Right lobe of liver (tissue), 6 donors: ENCODE results near the gene ARF3. TPM values are rescaled to one million over a fixed set of nuclear protein-coding genes. Genes with fewer than 3 reads are reported as not detected.

ENCODE experiments used
- ATAC-seq, 4 donors: fragments of 200-7000 bp; cut with Tn5 transposase; one replicate each; pipeline ENCODE4 v1.9.1; 2020; ENCODE audit warnings: mild to moderate bottlenecking in 4 of 4, moderate library complexity in 4 of 4
- DNase-seq, 3 donors: peaks; one replicate each; pipeline ENCODE4 v3.0.0-alpha.2; 2020
- H3K27ac ChIP-seq, 3 donors: fragments of 200-600 bp; one replicate each; pipeline ENCODE4 v1.8.0; 2022
- H3K27me3 ChIP-seq, 2 donors: fragments of 200-600 bp; one replicate each; pipeline ENCODE4 v1.8.0; 2022
- H3K36me3 ChIP-seq, 4 donors: fragments of 200-600 bp; sonication (generic) in 1 of 4; one replicate each; pipeline versions ENCODE4 v1.5.1 to v1.8.0; 2017 to 2022; ENCODE audit warnings: control low read depth in 1 of 4
- H3K4me1 ChIP-seq, 4 donors: fragments of 200-600 bp; sonication (generic) in 1 of 4; one replicate each; pipeline versions ENCODE4 v1.5.1 to v1.8.0; 2017 to 2022; ENCODE audit warnings: control low read depth in 1 of 4
- H3K4me3 ChIP-seq, 3 donors: fragments of 200-600 bp; one replicate each; pipeline ENCODE4 v1.8.0; 2022
- H3K9me3 ChIP-seq, 4 donors: fragments of 200-600 bp; sonication (generic) in 1 of 4; one replicate each; pipeline versions ENCODE4 v1.5.1 to v1.8.0; 2017 to 2022; ENCODE audit warnings: control low read depth in 1 of 4
- POLR2A ChIP-seq: fragments of 450-650 bp; IDR thresholded peaks from one replicate; pipeline ENCODE4 v1.6.1; 2017; ENCODE audit warnings: antibody characterized with exemption, mild to moderate bottlenecking
- WGBS: methylation state at CpG from one replicate; pipeline ENCODE4 v1.1.6; 2018; ENCODE audit warnings: low coverage, low lambda C conversion rate; ENCODE audit not compliant: insufficient coverage; ENCODE audit errors: missing lambda C conversion rate; 5-methylcytosine and 5-hydroxymethylcytosine counted together
- intact Hi-C, 2 donors: fragments of 100-400 bp; cut with DNase I; formaldehyde crosslinking; loops; one replicate each; pipeline versions ENCODE4 v1.11.2 to v1.14.1; 2022
- total RNA-seq, 6 experiments: library from RNA; depleted of rRNA in 2 of 6; stranded (reverse); fragments of >200 nt in 2 of 6; fragmentation: NEBNext Ultra II Directional in 3 of 6; extraction: Animal tissue kit (Norgen Biotek cat#: 25700) in 3 of 6; gene quantifications; one replicate each; pipeline versions ENCODE4 v1.1.0 to v1.2.4, GENCODE V29; 2016 to 2023
- TF ChIP-seq, protein P1 (sequence below), 4 donors: fragments of 200-600 bp in 3 of 4; fragments of 450-650 bp in 1 of 4; IDR thresholded peaks; one replicate each; pipeline versions ENCODE4 v1.5.1 to v1.8.0; 2016 to 2022; ENCODE audit warnings: antibody characterized with exemption in 4 of 4, mild to moderate bottlenecking in 2 of 4
- donor health status: DM: no; HTN: yes; CAD: no.
- donor health status: DM: no; HTN: no; CAD: no.
- donor health status: DM: no; HTN: no; CAD: no.
- donor health status: DM: no; HTN: yes; CAD: no.
- donor health status: DM: no; HTN: yes; CAD: no.

Gene ARF3
- total RNA-seq, 6 experiments from 2014 or later = 30.9 to 50.7 (median 47.2) TPM

DNA sequence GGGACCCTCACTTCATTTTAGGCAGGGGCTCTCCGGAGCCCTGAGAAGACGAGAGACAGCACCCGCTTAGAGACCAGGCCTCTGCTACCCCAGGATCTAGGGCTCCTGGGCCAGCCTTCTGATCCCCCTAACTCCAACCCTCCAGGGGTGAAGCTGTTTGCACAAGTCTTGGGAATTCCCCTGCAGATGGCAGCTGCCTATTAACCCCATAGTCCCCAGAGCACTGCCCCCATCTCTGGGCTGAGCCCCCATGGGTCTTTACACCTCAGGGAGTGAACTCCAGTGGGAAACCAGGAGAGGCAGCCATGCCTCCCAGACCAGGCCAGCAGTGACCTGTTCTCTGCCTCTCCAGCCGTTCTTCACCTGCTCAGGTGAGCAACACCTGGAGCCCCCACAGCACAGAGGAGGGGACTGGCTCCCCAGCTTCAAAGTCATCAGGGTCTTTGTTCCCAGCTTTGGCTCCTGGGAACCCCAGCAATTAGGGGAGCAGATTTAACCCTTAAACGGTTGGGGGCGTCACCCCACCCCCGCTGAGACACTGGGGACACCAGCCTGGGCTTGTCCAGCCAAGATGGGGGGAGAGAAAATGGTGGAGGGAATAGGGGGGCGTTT is 12.0 kb upstream of the ARF3 start:
- intact Hi-C loops = no loop called here
- TF ChIP-seq POLR2A = no peak
- TF ChIP-seq, protein P1, sequence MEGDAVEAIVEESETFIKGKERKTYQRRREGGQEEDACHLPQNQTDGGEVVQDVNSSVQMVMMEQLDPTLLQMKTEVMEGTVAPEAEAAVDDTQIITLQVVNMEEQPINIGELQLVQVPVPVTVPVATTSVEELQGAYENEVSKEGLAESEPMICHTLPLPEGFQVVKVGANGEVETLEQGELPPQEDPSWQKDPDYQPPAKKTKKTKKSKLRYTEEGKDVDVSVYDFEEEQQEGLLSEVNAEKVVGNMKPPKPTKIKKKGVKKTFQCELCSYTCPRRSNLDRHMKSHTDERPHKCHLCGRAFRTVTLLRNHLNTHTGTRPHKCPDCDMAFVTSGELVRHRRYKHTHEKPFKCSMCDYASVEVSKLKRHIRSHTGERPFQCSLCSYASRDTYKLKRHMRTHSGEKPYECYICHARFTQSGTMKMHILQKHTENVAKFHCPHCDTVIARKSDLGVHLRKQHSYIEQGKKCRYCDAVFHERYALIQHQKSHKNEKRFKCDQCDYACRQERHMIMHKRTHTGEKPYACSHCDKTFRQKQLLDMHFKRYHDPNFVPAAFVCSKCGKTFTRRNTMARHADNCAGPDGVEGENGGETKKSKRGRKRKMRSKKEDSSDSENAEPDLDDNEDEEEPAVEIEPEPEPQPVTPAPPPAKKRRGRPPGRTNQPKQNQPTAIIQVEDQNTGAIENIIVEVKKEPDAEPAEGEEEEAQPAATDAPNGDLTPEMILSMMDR (IDR thresholded peaks at IDR 0.05) = no peak
- 58% methylated on average over 6 of the region's 8 CpGs for WGBS
- Histone ChIP-seq H3K4me3 (no peak overlapping the region), H3K27ac (no peak overlapping the region), H3K27me3 (peaks cover 11 to 24% of the 10 kb centered on the region in 2 donors), H3K4me1 (peaks cover 0 to 9% (median 0%) of the 10 kb centered on the region in 4 donors), H3K36me3 (no peaks in the 10 kb centered on the region), H3K9me3 (no peaks in the 10 kb centered on the region)
- ATAC-seq (no peak), DNase-seq (no peak)

DNA sequence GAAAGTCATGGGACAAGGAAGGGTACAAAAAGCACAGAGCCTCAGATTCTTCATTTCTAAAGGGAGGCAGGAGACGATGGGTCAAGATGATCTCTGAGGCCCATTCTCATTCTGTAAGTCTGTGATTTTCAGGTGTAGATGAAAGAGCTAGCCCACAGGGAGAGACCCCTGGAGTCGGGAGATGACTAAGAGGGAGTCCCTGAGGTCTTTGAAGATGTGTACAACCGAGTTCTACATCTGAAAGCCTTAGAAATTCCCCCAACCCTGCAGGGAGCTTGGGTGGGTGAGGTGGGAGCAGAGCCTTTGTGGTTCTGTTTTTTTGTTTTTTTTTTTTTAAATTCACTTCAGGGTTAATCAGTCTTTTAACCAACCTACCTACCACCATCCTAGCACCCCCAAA is 11.2 kb upstream of the ARF3 start:
- TF ChIP-seq POLR2A = no peak
- TF ChIP-seq, protein P1 (IDR thresholded peaks at IDR 0.05) = no peak
- no peaks in the 10 kb centered on the region for H3K36me3 ChIP-seq
- ATAC-seq = no peak
- WGBS = 64% methylated on average over 3 of the region's 3 CpGs
- intact Hi-C loops = no loop called here
- peaks cover 11 to 24% of the 10 kb centered on the region in 2 donors for H3K27me3 ChIP-seq
- DNase-seq = no peak
- no peak overlapping the region for H3K4me3 ChIP-seq
- H3K27ac ChIP-seq = no peak overlapping the region
- peaks cover 0 to 9% (median 0%) of the 10 kb centered on the region in 4 donors for H3K4me1 ChIP-seq
- no peaks in the 10 kb centered on the region for H3K9me3 ChIP-seq

DNA sequence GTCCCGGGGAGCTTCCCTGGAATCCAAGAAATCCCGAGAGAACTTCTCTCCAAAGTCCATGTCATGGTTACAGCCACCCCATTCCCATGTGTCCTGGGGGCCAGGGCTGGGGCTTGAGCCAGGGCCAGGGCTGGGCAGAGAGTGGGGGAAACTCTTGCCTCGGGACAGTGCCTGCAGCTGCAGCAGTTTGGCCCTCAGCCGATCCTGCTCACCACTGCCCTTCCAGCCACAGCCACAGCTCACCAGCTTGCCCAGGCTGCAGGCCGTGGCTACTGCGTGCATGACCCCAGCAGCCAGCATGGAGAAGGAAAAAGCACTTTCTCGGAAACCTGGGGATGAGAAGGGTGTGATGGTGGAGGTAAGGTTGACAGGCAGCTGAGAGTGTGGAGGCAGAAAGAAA is 10.7 kb upstream of the ARF3 start:
- TF ChIP-seq POLR2A = no peak
- TF ChIP-seq, protein P1 (IDR thresholded peaks at IDR 0.05) = no peak
- H3K36me3 ChIP-seq = no peaks in the 10 kb centered on the region
- no peak for DNase-seq
- H3K27me3 ChIP-seq = peaks cover 11 to 20% of the 10 kb centered on the region in 2 donors
- H3K9me3 ChIP-seq = no peaks in the 10 kb centered on the region
- ATAC-seq = no peak
- peaks cover 0 to 9% (median 0%) of the 10 kb centered on the region in 4 donors for H3K4me1 ChIP-seq
- intact Hi-C loops = no loop called here
- H3K27ac ChIP-seq = no peak overlapping the region
- WGBS = 90% methylated on average over 2 of the region's 7 CpGs
- H3K4me3 ChIP-seq = no peak overlapping the region

DNA sequence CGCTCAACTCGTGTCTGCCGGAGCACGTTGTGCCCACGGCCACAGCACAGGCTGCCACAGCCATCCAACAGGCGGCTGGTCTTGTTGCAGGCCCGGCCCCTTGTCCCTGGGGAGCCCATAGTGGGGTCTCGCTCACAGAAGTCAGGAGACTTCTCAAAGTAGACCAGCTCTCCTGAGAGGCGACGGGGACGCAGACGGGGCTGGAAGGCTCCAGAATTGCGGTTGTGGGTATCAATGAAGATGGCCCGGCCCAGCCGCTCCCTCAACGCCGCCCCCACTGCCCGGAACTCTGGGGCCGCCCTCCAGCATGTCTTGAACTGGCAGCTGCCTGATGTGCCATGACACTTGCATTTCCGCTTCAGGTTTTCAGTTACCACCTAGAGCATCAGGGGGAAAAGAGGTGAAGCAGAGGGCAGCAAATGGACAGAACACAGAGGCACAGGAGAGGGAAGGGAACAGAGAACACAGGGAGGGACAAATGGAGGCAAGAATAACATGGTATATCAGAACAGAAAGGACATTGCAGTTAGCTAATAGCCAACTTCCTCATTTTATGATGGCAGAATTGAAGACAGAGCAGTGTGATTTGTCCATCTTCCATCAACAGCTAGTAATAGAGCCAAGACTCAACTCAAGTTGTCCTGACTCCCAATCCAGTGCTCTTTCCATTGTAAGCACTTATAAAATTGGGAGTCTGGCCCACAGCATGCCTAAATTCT is 9.0 kb upstream of the ARF3 start:
- H3K27ac ChIP-seq = no peak overlapping the region

More for the DNA sequence above, 9.0 kb upstream of the ARF3 start:
- ATAC-seq = no peak
- no peak for DNase-seq
- TF ChIP-seq, protein P1 (IDR thresholded peaks at IDR 0.05) = no peak
- TF ChIP-seq POLR2A = no peak
- H3K4me1 ChIP-seq = peaks cover 0 to 6% (median 0%) of the 10 kb centered on the region in 4 donors
- intact Hi-C loops = no loop called here
- no peaks in the 10 kb centered on the region for H3K36me3 ChIP-seq
- no peak overlapping the region for H3K4me3 ChIP-seq
- H3K9me3 ChIP-seq = no peaks in the 10 kb centered on the region
- 42% methylated on average over 6 of the region's 20 CpGs for WGBS
- H3K27me3 ChIP-seq = peaks cover 11 to 13% of the 10 kb centered on the region in 2 donors
